ENCODE data around the gene NDUFB5. TPM values are rescaled to one million over a fixed set of nuclear protein-coding genes. Genes with fewer than 3 reads are reported as not detected.
"Not testable (repeated sequence)": the region's sequence is repeated elsewhere in the genome, so short reads cannot be mapped to it uniquely, and the experiment has no call there.

NDUFB5 gene
- total RNA-seq, 1 donor from 2014 or later: 67.3 TPM

- Mint-ChIP-seq H3K9me3 (no peaks in the 10 kb centered on the region), H3K4me3 (no peak overlapping the region), H3K36me3 (ENCODE audit: low read depth) (peaks cover 60% of the 10 kb centered on the region), H3K4me1 (no peaks in the 10 kb centered on the region), H3K27ac (no peak overlapping the region), H3K27me3 (no peaks in the 10 kb centered on the region)
- TF ChIP-seq CTCF (IDR thresholded peaks at IDR 0.05): no peak
- intact Hi-C loops (cut with micrococcal nuclease): no loop called here
- ATAC-seq (ENCODE audit: low read depth): no peak
- DNase-seq: no peak
- ChIA-PET POLR2A (no interaction called here), CTCF (no interaction called here)
These were observed 19.9 kb downstream of the NDUFB5 start for GRCh38 chr3:179624451-179624850.

DNA sequence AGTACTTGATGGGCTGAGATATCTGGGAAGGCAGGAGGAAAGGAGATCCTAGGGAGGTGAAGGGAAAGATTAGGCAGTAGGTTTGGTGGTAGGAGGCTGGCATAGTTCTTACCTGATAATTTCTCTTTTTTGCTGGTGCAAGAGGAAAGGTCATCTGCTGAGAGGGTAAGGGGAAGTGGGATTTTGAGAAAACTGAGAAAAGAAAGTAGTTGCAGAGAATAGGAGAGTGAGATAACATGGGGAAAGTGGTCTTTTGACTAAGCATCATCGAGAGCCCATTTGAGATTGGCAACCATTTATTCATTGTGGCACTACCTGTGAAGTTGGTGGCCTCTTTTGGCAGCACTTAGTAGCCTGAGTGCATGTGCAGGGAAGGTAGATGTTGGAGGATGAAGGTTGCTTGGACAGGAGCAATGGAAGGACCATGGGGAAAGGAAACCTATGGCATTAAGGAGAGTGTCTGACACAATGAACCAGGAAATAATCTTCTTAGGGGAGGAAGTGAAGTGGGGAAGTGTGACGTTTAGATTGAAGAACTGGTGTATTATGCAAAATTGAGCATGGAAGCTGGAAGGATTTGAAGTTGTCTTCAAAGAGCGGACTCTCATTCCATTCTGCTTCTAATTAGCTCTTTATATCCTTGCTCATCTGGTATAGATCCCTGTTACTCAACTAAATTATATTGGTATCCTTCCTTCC lies 26.3 kb downstream of the NDUFB5 start:
- no peaks in the 10 kb centered on the region for H3K9me3 Mint-ChIP-seq
- DNase-seq (no peak), ATAC-seq (ENCODE audit: low read depth) (no peak)
- CTCF ChIA-PET: no interaction called here
- H3K4me3 Mint-ChIP-seq: no peak overlapping the region
- no peaks in the 10 kb centered on the region for H3K4me1 Mint-ChIP-seq
- H3K27me3 Mint-ChIP-seq: no peaks in the 10 kb centered on the region
- peaks cover 7% of the 10 kb centered on the region for H3K36me3 Mint-ChIP-seq (ENCODE audit: low read depth)
- POLR2A ChIA-PET: no interaction called here
- no peak for TF ChIP-seq CTCF (IDR thresholded peaks at IDR 0.05)
- no peak overlapping the region for H3K27ac Mint-ChIP-seq
- intact Hi-C loops (cut with micrococcal nuclease): no loop called here

DNA sequence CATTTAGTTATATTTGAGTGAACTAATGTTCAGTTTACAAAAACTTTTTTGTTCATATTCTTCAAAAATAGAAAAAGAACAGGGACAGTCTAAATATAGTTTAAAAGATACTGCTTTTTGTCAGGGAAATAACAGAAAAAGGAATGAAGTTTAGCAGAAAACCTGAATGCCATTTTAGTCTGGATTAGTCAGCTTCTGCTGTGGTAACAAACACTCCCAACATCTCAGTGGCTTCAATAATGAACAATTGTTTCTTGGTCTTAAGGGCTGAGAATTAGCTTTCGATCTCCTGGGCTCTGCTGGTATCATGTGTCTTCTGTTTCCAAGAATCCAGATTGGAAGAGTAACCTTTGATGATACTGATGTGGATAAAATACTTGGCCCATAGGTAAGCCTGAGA lies 35.9 kb downstream of the NDUFB5 start:
- H3K4me3 Mint-ChIP-seq: no peak overlapping the region
- intact Hi-C loops (cut with micrococcal nuclease): no loop called here
- POLR2A ChIA-PET: no interaction called here
- CTCF ChIA-PET: no interaction called here
- no peak overlapping the region for H3K27ac Mint-ChIP-seq
- DNase-seq (no peak), ATAC-seq (ENCODE audit: low read depth) (no peak)
- no peaks in the 10 kb centered on the region for H3K36me3 Mint-ChIP-seq (ENCODE audit: low read depth)
- no peaks in the 10 kb centered on the region for H3K27me3 Mint-ChIP-seq
- H3K4me1 Mint-ChIP-seq: no peaks in the 10 kb centered on the region
- no peak for TF ChIP-seq CTCF (IDR thresholded peaks at IDR 0.05)
- peaks cover 2% of the 10 kb centered on the region for H3K9me3 Mint-ChIP-seq

DNA sequence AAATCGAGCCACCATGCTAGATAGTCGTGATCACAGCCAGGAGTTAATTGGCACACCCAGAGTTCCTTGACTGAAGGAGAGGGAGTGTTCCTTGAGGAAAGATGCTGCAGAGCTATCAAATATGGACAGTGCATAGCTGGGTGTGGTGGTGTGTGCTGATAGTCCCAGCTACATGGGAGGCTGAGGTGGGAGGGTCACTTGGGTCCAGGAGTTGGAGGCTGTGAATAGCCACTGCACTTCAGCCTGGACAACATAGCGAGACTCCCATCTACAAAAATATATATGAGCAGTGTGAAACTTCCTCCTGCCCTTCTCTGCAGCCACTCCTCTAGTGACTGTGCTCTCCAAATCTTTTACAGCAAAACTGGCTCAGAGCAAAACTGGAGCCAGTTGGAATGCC lies 38.3 kb downstream of the NDUFB5 start:
- H3K27ac Mint-ChIP-seq: no peak overlapping the region
- POLR2A ChIA-PET: no interaction called here
- ATAC-seq (ENCODE audit: low read depth): no peak

GRCh38 chr3:179643837-179644236 lies 39.2 kb downstream of the NDUFB5 start:
- H3K36me3 Mint-ChIP-seq (ENCODE audit: low read depth); H3K27me3 Mint-ChIP-seq; H3K27ac Mint-ChIP-seq; intact Hi-C loops (cut with micrococcal nuclease); H3K4me1 Mint-ChIP-seq; H3K9me3 Mint-ChIP-seq; ATAC-seq (ENCODE audit: low read depth); CTCF ChIA-PET; H3K4me3 Mint-ChIP-seq; DNase-seq: not testable (repeated sequence)
- POLR2A ChIA-PET: interaction anchor here (0.8 kb wide), 1 partner anchor 9 kb away, joined by 3 read pairs; the partner anchor contains the start of gene USP13

More for the DNA sequence above, 38.3 kb downstream of the NDUFB5 start:
- no peak for TF ChIP-seq CTCF (IDR thresholded peaks at IDR 0.05)
- Mint-ChIP-seq H3K27me3 (no peaks in the 10 kb centered on the region), H3K9me3 (peaks cover 2% of the 10 kb centered on the region), H3K4me1 (no peaks in the 10 kb centered on the region), H3K4me3 (no peak overlapping the region), H3K36me3 (ENCODE audit: low read depth) (no peaks in the 10 kb centered on the region)
- DNase-seq: no peak
- intact Hi-C loops (cut with micrococcal nuclease): no loop called here
- CTCF ChIA-PET: no interaction called here

DNA sequence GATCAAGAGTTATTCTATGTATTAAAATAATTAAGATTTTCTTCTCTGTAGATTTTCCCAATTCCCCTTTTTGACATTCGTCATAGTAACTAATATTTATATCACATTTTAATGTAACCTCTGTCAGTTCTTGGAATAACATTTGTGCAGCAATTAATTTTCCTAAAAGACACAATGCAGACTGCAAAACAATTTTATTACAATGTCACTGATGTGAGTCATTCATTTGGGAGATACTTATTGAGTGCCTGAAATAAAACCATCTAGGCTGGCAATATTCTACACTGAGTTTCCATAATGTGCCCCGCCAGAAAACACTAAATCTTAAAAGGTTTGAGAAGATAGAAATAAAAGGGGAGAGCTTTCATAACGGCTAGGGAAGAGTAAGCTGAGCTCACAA lies 41.6 kb downstream of the NDUFB5 start:
- TF ChIP-seq CTCF (IDR thresholded peaks at IDR 0.05): no peak
- no peak overlapping the region for H3K27ac Mint-ChIP-seq
- no peaks in the 10 kb centered on the region for H3K9me3 Mint-ChIP-seq

More for the DNA sequence above, 41.6 kb downstream of the NDUFB5 start:
- H3K4me3 Mint-ChIP-seq: no peak overlapping the region
- ChIA-PET POLR2A (no interaction called here), CTCF (no interaction called here)
- H3K4me1 Mint-ChIP-seq: no peaks in the 10 kb centered on the region
- H3K27me3 Mint-ChIP-seq: no peaks in the 10 kb centered on the region
- no peaks in the 10 kb centered on the region for H3K36me3 Mint-ChIP-seq (ENCODE audit: low read depth)
- no peak for ATAC-seq (ENCODE audit: low read depth)
- DNase-seq: no peak
- intact Hi-C loops (cut with micrococcal nuclease): no loop called here
